ENCODE results near the gene RAB19.

Gene RAB19

GRCh38 chr7:140403878-140404564, at the start of gene RAB19:
Gene RAB19 (plus strand): TSS chr7:140404058. CDS start chr7:140407647, 3,589 bp downstream.
- no peak for DNase-seq (ENCODE audit: insufficient read length, low spot score)
- FAIRE-seq = no peak

GRCh38 chr7:140358024-140358411, 45.8 kb upstream of the RAB19 start:
- FAIRE-seq (no peak), DNase-seq (ENCODE audit: insufficient read length, low spot score) (no peak)

- FAIRE-seq (no peak), DNase-seq (ENCODE audit: insufficient read length, low spot score) (no peak)
These were observed 45.3 kb upstream of the RAB19 start for GRCh38 chr7:140358412-140359051.

GRCh38 chr7:140360697-140361229, 43.1 kb upstream of the RAB19 start:
- FAIRE-seq (no peak), DNase-seq (ENCODE audit: insufficient read length, low spot score) (no peak)

GRCh38 chr7:140364819-140365218, 39.0 kb upstream of the RAB19 start:
- FAIRE-seq (no peak), DNase-seq (ENCODE audit: insufficient read length, low spot score) (no peak)

GRCh38 chr7:140367528-140367927, 36.3 kb upstream of the RAB19 start:
- FAIRE-seq (no peak), DNase-seq (ENCODE audit: insufficient read length, low spot score) (no peak)

- DNase-seq (ENCODE audit: insufficient read length, low spot score) (no peak), FAIRE-seq (no peak)
These were observed 34.6 kb upstream of the RAB19 start for GRCh38 chr7:140369294-140369693.

GRCh38 chr7:140375323-140375722, 28.5 kb upstream of the RAB19 start:
- DNase-seq (ENCODE audit: insufficient read length, low spot score) (no peak), FAIRE-seq (no peak)

- FAIRE-seq (no peak), DNase-seq (ENCODE audit: insufficient read length, low spot score) (no peak)
These were observed 27.7 kb upstream of the RAB19 start for GRCh38 chr7:140375892-140376730.

GRCh38 chr7:140383954-140384713, 19.7 kb upstream of the RAB19 start:
- DNase-seq (ENCODE audit: insufficient read length, low spot score) (no peak), FAIRE-seq (no peak)

GRCh38 chr7:140384894-140385545, 18.8 kb upstream of the RAB19 start:
- no peak for FAIRE-seq
- DNase-seq (ENCODE audit: insufficient read length, low spot score) = no peak

GRCh38 chr7:140389445-140389844, 14.4 kb upstream of the RAB19 start:
- no peak for FAIRE-seq

GRCh38 chr7:140390034-140390433, 13.8 kb upstream of the RAB19 start:
- DNase-seq (ENCODE audit: insufficient read length, low spot score) = no peak
- FAIRE-seq = no peak

More at GRCh38 chr7:140389445-140389844, 14.4 kb upstream of the RAB19 start:
- DNase-seq (ENCODE audit: insufficient read length, low spot score) = no peak

- FAIRE-seq = no peak
- no peak for DNase-seq (ENCODE audit: insufficient read length, low spot score)
These were observed 13.2 kb upstream of the RAB19 start for GRCh38 chr7:140390466-140391190.

- FAIRE-seq (no peak), DNase-seq (ENCODE audit: insufficient read length, low spot score) (no peak)
These were observed 12.2 kb upstream of the RAB19 start for GRCh38 chr7:140391634-140392033.

GRCh38 chr7:140393756-140394306, 10.0 kb upstream of the RAB19 start:
- FAIRE-seq (no peak), DNase-seq (ENCODE audit: insufficient read length, low spot score) (no peak)

- FAIRE-seq (peak; percentile 74), DNase-seq (ENCODE audit: insufficient read length, low spot score) (peak; percentile 84)
These were observed 5.8 kb upstream of the RAB19 start, which contains the start of gene SLC37A3 for GRCh38 chr7:140397784-140398750. Gene SLC37A3 (minus strand): TSS chr7:140398530. CDS start chr7:140382526, 16,004 bp downstream.

- DNase-seq (ENCODE audit: insufficient read length, low spot score) (no peak), FAIRE-seq (no peak)
These were observed 5.0 kb upstream of the RAB19 start for GRCh38 chr7:140398821-140399220.
